HPDE6-E6E7 (cell line): ENCODE data around the gene MARVELD3.

Experiments
- DNase-seq: peaks from one replicate; pipeline ENCODE4 v3.0.0; 2011; ENCODE audit warnings: missing footprints; ENCODE audit errors: extremely low spot score

The MARVELD3 gene

GRCh38 chr16:71622088-71622487 lies 3.9 kb upstream of the MARVELD3 start:
- DNase-seq = no peak

GRCh38 chr16:71623597-71623996 lies 2.4 kb upstream of the MARVELD3 start:
- no peak for DNase-seq

- DNase-seq = no peak
These were observed 702 bp upstream of the MARVELD3 start for GRCh38 chr16:71625113-71625850.

DNA sequence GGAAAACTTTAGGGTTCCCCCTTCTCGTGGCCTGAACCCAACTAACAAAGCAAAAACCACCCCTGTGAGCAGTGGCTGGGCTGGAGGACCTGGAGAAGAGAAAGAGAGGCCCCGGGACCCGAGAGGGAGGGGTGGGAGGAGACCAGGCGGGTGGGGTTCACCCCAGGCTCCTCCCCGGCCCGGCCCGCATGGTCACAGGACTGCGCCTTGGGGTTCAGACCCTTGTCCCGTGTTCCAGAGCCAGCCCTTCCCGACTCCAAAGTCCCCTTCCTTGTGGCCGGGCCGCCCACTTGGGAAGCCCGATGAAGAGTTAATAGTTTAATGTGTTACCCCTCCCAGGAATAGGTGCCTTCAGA lies 852 bp downstream of the MARVELD3 start:
- DNase-seq = peak; percentile 77

DNA sequence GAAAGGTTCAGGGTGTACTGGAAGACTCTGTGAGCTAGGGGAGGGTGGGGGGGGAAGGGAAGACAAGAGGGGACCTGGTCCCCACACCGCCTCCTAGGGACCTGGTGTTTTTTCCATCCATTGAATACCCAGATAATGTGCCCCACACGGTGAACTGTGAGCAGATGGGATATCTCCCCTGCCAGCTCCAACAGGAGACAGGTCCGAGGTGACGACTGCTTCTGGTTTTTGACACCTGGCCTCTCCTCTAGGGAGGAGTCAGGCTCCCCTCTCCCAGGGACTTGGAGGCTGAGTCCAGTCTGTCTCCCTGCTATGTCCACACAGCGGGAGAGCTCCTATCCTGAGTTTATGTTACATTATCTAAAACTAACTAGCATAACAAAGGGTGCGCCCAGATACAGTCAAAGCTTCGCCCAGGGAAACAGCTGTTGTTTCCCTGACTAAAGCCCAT lies 1.8 kb downstream of the MARVELD3 start:
- DNase-seq = no peak

- no peak for DNase-seq
These were observed 2.8 kb downstream of the MARVELD3 start for GRCh38 chr16:71628810-71629209.

DNA sequence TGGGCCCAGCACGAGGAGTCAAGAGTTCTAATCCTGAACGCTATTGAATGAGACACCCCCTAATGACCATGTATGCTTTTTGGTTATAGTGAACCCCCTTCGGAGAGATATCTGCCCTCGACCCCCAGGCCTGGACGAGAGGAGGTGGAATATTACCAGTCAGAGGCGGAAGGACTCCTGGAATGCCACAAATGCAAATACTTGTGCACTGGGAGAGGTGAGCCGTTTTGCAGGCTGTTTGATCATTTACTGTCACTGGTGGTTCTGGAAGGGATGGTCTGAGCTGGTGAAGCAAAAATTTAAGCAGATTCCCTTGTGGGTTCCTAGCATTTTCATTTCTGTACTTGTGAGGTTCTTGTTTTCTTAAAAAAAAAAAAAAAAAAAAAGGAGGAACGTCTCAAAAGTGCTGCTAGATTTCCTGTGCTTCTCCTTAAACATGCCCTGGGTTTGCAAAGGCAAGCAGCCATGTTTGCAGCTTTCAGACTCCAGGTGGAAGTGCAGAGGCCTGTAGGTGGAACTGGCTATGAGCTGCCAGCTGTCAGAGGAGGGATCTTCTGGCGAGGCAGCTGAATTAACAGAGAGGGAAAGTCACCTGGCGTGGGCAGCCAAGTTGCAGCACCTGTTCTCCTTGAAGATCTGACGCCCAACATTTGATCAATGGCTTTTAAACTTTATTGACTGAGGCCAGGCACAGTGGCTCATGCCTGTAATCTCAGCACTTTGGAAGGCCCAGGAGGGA lies 3.5 kb downstream of the MARVELD3 start:
- DNase-seq = no peak

DNA sequence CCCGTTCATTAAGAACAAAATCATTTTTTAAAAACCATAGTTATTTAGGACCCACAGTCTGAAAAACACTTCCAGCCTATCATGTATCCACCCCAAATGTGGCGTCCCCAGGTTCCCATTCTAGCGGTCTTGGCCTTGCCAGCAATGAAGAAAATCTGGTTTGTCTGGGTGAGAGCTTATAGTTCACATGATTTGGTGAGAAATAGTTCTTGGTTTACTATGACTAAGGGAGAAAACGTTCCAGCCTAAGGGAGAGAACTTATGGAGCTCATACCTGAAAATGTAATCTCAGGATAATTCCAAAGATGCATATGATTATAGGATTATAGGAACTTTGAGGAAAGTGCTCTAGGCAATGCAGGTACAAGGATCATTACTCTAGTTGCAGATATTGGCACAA lies 4.8 kb downstream of the MARVELD3 start:
- DNase-seq = peak; percentile 34

GRCh38 chr16:71631776-71632175 lies 5.8 kb downstream of the MARVELD3 start:
- DNase-seq = no peak

- no peak for DNase-seq
These were observed 9.6 kb downstream of the MARVELD3 start for GRCh38 chr16:71635632-71636031.

- no peak for DNase-seq
These were observed 11.4 kb downstream of the MARVELD3 start for GRCh38 chr16:71637398-71637797.

DNA sequence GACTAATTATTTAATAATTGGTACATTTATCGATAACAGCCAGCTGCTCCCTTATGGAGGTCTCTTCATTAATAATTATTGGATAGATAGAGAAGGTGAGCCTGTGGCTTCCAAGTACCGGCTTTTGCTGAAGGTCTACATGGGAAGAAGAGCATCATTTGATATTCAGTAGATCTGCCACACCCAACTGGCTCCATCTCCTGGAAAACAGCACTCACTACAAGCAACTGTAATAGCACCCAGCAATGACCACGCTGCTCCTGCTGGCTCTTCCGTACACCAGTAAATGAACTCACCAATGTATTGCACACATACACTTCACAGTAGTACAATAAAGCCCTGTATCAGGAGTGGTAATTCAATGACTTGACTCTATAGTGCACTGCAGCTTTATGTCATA lies 19.5 kb downstream of the MARVELD3 start:
- DNase-seq = peak; percentile 72

- no peak for DNase-seq
These were observed 21.4 kb downstream of the MARVELD3 start for GRCh38 chr16:71647391-71647790.

DNA sequence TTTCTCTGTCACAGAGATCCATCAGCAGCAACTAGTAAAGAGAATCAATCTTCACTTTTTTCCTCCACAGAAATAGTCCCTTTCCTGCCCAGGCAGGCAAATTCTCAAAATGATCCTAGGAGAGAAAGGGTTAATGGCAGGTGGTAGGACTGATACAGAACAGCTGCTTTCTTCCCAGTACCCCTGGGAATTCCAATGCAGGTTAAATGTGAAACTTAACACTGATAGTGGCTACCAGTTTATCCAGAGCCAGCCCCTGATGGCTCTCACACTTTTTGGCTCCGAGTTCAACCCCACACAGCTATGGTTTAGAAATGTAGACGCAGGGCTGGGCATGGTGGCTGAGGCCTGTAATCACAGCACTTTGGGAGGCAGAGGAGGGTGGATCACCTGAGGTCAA lies 22.2 kb downstream of the MARVELD3 start:
- DNase-seq = no peak

- DNase-seq = no peak
These were observed 22.9 kb downstream of the MARVELD3 start for GRCh38 chr16:71648921-71649320.

- no peak for DNase-seq
These were observed 23.7 kb downstream of the MARVELD3 start for GRCh38 chr16:71649704-71650103.

GRCh38 chr16:71658771-71659170 lies 32.8 kb downstream of the MARVELD3 start:
- DNase-seq = no peak

DNA sequence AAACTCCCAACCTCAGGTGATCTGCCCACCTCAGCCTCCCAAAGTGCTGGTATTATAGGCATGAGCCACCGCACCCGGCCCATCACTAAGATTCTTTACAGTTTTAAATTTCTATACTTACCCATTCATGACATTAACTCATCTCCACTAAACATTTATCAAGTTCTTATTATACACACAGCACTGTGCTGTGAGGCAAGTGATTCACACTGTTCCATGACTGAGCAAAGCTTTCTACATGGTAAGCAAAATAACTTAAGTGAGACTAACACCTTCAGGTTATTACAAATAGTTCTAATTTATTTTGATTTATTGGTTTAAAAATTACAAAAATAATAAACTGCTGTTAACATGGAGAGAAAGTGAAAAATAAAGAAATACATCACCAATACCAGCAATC lies 33.5 kb downstream of the MARVELD3 start:
- DNase-seq = no peak

DNA sequence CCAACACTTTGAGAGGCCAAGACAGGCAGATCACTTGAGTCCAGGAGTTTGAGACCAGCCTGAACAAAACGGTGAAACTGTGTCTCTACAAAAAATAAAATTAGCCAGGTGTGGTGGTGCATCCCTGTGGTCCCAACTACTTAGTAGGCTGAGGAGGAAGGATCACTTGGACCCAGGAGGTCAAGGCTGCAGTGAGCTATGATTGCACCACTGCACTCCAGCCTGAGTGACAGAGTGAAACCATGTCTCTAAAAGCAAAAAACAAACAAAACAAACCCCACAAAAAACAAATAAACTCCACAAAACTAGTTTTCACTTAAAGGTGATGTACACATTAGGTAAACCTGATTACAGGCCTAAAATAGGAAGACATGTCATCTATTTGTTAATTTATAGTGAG lies 40.3 kb downstream of the MARVELD3 start:
- DNase-seq = no peak

GRCh38 chr16:71666928-71667707 lies 41.1 kb downstream of the MARVELD3 start:
- no peak for DNase-seq

DNA sequence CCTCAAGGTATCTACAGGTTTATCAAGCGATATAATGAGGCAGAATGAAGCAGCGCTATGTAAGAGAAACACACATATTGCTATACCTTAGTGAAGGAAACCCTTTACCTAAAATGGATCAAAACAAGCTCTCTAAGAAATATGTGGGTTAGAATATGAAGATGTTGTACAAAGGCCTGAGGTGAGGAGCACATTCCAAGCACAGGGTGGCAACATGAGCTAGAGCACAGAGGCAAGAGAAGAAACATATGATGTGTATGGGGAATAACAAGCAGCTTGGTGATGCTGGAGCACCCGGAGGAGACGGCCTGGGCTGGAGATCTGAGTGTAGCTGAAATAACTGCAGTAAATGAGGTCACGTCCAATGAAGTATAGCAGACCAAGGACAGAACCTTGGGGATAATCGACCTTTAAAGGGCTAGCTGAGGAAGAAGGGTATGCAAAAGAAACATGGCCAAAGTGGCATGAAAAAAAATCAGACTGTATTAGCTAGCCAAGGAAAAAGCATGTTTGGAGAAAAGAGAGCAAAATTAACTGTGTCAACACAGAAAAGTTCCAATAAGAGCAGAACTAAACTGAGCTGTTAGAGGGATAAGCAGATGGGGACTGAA lies 44.0 kb downstream of the MARVELD3 start:
- no peak for DNase-seq

GRCh38 chr16:71670537-71670936 lies 44.6 kb downstream of the MARVELD3 start:
- no peak for DNase-seq
